PFSK-1 (cell line): ENCODE measurements around the gene PET100.

Experiments used
- TAF1 ChIP-seq: IDR thresholded peaks from 2 replicates; pipeline ENCODE4 v1.6.1; 2012; ENCODE audit warnings: low read length, control low read depth, borderline replicate concordance; ENCODE audit not compliant: insufficient read depth
- TF ChIP-seq, protein P1 (sequence below), 2 experiments: IDR thresholded peaks; 2 replicates each; pipeline versions ENCODE4 v1.6.1 to v1.8.0; 2011 to 2012; ENCODE audit warnings: low read depth in 2 of 2, low read length in 2 of 2, control low read depth in 1 of 2, inconsistent platforms in 1 of 2, mild to moderate bottlenecking in 1 of 2, moderate library complexity in 1 of 2; ENCODE audit not compliant: insufficient read depth in 1 of 2

GRCh38 chr19:7595466-7596133 is 34.0 kb upstream of the PET100 start, which contains the start of gene CAMSAP3:
- TF ChIP-seq TAF1, result no peak
- TF ChIP-seq, protein P1, sequence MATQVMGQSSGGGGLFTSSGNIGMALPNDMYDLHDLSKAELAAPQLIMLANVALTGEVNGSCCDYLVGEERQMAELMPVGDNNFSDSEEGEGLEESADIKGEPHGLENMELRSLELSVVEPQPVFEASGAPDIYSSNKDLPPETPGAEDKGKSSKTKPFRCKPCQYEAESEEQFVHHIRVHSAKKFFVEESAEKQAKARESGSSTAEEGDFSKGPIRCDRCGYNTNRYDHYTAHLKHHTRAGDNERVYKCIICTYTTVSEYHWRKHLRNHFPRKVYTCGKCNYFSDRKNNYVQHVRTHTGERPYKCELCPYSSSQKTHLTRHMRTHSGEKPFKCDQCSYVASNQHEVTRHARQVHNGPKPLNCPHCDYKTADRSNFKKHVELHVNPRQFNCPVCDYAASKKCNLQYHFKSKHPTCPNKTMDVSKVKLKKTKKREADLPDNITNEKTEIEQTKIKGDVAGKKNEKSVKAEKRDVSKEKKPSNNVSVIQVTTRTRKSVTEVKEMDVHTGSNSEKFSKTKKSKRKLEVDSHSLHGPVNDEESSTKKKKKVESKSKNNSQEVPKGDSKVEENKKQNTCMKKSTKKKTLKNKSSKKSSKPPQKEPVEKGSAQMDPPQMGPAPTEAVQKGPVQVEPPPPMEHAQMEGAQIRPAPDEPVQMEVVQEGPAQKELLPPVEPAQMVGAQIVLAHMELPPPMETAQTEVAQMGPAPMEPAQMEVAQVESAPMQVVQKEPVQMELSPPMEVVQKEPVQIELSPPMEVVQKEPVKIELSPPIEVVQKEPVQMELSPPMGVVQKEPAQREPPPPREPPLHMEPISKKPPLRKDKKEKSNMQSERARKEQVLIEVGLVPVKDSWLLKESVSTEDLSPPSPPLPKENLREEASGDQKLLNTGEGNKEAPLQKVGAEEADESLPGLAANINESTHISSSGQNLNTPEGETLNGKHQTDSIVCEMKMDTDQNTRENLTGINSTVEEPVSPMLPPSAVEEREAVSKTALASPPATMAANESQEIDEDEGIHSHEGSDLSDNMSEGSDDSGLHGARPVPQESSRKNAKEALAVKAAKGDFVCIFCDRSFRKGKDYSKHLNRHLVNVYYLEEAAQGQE (IDR thresholded peaks at IDR 0.05; ENCODE audit: insufficient read depth in 1 of 2, low read depth in 2 of 2, low read length in 2 of 2), result no peak
